HFFc6 (cell line): Measurements from ENCODE around the gene SYMPK. TPM values are rescaled to one million over a fixed set of nuclear protein-coding genes. Genes with fewer than 3 reads are reported as not detected.

ENCODE experiments used
- DNase-seq: peaks from one replicate; pipeline ENCODE4 v3.0.0-alpha.2; 2018
- H3K27ac Mint-ChIP-seq: 2 replicates; pipeline ENCODE4 v1.8.0; 2020; ENCODE audit warnings: mild to moderate bottlenecking, mixed read lengths
- H3K27me3 Mint-ChIP-seq: 2 replicates; pipeline ENCODE4 v1.8.0; 2021; ENCODE audit warnings: mild to moderate bottlenecking, moderate library complexity, mixed read lengths; ENCODE audit not compliant: insufficient read depth
- H3K36me3 Mint-ChIP-seq: 2 replicates; pipeline ENCODE4 v1.8.0; 2021; ENCODE audit warnings: low read depth, mixed read lengths
- H3K4me1 Mint-ChIP-seq: 2 replicates; pipeline ENCODE4 v1.8.0; 2020; ENCODE audit warnings: low read depth, mixed read lengths
- H3K4me3 Mint-ChIP-seq: 2 replicates; pipeline ENCODE4 v1.8.0; 2020; ENCODE audit warnings: mild to moderate bottlenecking, moderate library complexity, mixed read lengths
- H3K9me3 Mint-ChIP-seq: 2 replicates; pipeline ENCODE4 v1.8.0; 2020; ENCODE audit warnings: mild to moderate bottlenecking, mixed read lengths
- total RNA-seq, 6 experiments: library from RNA; stranded (reverse); fragmentation: NEBNext Ultra II Directional; extraction: Animal tissue kit (Norgen Biotek cat#: 25700); gene quantifications; 2 replicates in 1 of 6; 3 replicates in 5 of 6; pipeline ENCODE4 v1.2.3, GENCODE V29; 2021
- TF ChIP-seq, protein P1 (sequence below): fragments of 200-600 bp; sonication (generic); IDR thresholded peaks from 2 replicates; pipeline ENCODE4 v1.5.0; 2021; ENCODE audit warnings: antibody characterized with exemption, mild to moderate bottlenecking

The SYMPK gene
- total RNA-seq, 6 experiments from 2014 or later: 59.6 to 74.8 (median 66.0) TPM

DNA sequence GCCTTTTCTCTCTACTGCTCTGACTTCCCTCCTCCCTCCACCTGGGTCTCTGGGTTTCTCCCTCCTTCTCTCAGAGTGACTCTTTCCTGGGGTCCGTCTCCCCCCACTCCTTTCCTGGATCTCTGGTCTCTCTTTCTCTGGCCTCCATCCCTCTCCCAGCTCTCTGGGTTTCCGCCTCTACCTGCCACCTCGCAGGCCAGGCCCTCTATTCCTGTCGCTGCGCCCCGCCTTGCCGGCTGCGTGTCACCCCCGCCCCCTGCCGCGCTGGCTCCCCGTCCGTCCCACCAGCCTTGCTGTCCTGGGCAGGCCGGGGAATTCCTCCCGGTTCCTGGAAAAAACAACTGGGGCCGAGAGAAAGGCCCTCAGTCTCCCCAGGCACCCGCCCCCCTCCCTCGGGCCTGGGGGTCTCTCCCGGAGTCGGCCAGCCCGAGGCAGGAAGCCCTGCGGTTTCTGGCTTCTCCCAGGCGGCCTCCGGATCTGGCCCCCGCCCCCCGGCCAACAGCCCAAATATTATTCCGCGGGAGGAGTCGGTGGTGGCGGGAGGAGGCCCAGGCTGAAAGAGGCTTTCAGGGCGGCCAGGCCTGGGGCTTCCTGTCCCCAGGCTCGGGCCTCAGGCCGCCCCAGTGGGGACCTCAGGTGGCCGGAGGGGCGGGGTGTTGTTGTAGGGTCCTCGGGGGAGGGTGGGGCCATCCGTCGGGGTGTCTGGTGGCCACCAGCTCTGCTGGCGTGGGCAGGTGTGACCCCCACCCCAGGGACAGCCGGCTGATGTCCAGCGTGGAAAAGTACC, 13.7 kb upstream of the SYMPK start:
- no peak for DNase-seq
- Mint-ChIP-seq H3K4me1 (no peaks in the 10 kb centered on the region), H3K9me3 (no peaks in the 10 kb centered on the region), H3K4me3 (no peak overlapping the region), H3K27me3 (peaks cover 27% of the 10 kb centered on the region), H3K36me3 (no peaks in the 10 kb centered on the region), H3K27ac (no peak overlapping the region)
- TF ChIP-seq, protein P1, sequence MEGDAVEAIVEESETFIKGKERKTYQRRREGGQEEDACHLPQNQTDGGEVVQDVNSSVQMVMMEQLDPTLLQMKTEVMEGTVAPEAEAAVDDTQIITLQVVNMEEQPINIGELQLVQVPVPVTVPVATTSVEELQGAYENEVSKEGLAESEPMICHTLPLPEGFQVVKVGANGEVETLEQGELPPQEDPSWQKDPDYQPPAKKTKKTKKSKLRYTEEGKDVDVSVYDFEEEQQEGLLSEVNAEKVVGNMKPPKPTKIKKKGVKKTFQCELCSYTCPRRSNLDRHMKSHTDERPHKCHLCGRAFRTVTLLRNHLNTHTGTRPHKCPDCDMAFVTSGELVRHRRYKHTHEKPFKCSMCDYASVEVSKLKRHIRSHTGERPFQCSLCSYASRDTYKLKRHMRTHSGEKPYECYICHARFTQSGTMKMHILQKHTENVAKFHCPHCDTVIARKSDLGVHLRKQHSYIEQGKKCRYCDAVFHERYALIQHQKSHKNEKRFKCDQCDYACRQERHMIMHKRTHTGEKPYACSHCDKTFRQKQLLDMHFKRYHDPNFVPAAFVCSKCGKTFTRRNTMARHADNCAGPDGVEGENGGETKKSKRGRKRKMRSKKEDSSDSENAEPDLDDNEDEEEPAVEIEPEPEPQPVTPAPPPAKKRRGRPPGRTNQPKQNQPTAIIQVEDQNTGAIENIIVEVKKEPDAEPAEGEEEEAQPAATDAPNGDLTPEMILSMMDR: no peak

DNA sequence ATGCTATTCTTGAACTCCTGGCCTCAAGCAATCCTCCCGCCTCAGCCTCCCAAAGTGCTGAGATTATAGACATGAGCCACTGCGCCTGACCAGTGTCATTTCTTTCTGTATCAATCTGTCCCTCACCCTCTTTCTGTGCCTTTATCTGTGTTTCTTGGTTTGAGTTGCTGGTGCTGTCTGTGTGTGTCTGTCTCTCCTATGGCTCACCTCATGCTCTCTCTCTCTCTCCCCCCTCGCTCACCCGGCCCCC, 13.1 kb upstream of the SYMPK start:
- Mint-ChIP-seq H3K27me3 (peaks cover 29% of the 10 kb centered on the region), H3K9me3 (no peaks in the 10 kb centered on the region), H3K4me3 (no peak overlapping the region), H3K27ac (no peak overlapping the region), H3K36me3 (no peaks in the 10 kb centered on the region), H3K4me1 (no peaks in the 10 kb centered on the region)
- TF ChIP-seq, protein P1: no peak
- DNase-seq: no peak

DNA sequence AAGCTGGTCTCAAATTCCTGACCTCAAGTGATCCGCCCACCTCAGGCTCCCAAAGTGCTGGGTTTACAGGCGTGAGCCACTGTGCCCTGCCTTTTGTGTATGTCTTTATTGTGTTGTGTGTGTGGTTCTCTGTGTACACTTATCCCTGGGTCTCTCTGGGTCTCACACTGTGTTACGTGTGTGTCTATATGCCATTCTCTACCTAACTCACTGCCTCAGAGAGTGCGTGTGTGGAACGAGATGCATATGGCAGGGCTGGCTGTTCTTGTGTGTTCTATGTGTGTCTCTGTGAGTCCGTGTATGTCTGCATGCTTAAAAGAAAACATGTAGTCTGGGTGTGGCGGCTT, 11.6 kb upstream of the SYMPK start:
- no peak overlapping the region for H3K4me3 Mint-ChIP-seq
- no peaks in the 10 kb centered on the region for H3K4me1 Mint-ChIP-seq
- no peak for DNase-seq
- H3K27me3 Mint-ChIP-seq: peaks cover 27% of the 10 kb centered on the region
- no peaks in the 10 kb centered on the region for H3K36me3 Mint-ChIP-seq
- no peak overlapping the region for H3K27ac Mint-ChIP-seq
- TF ChIP-seq, protein P1: no peak
- no peaks in the 10 kb centered on the region for H3K9me3 Mint-ChIP-seq

DNA sequence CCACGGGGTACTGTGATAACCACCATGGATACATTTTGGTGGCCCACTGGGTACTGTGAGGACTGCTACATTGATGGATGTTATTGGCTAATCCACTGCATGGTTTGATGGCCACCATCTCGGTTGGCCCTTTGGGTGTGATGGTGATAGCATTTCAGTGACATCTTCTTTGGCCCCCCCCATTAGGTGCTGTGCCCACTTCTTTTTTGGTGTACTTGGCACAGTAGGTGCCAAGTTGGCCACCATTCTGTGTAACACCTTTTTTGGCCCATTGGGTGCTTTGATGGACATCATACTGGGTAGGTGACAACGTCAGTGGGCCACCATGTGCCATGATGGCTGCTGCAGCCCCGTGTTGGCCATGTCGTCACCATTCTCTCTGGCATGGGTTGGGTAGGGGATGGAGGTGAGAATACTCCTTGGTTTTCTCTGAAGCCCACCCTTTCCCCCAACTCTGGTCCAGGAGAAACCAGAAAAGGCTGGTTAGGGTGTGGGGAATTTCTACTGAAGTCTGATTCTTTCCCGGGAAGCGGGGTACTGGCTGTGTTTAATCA, 10.3 kb upstream of the SYMPK start:
- Mint-ChIP-seq H3K36me3 (no peaks in the 10 kb centered on the region), H3K9me3 (no peaks in the 10 kb centered on the region), H3K4me3 (no peak overlapping the region), H3K4me1 (no peaks in the 10 kb centered on the region), H3K27ac (no peak overlapping the region), H3K27me3 (peaks cover 27% of the 10 kb centered on the region)
- TF ChIP-seq, protein P1: no peak
- DNase-seq: no peak

DNA sequence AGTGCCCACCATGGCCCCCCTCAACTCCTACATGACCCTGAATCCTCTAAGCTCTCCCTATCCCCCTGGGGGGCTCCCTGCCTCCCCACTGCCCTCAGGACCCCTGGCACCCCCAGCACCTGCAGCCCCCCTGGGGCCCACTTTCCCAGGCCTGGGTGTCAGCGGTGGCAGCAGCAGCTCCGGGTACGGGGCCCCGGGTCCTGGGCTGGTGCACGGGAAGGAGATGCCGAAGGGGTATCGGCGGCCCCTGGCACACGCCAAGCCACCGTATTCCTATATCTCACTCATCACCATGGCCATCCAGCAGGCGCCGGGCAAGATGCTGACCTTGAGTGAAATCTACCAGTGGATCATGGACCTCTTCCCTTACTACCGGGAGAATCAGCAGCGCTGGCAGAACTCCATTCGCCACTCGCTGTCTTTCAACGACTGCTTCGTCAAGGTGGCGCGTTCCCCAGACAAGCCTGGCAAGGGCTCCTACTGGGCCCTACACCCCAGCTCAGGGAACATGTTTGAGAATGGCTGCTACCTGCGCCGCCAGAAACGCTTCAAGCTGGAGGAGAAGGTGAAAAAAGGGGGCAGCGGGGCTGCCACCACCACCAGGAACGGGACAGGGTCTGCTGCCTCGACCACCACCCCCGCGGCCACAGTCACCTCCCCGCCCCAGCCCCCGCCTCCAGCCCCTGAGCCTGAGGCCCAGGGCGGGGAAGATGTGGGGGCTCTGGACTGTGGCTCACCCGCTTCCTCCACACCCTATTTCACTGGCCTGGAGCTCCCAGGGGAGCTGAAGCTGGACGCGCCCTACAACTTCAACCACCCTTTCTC, 9.4 kb upstream of the SYMPK start:
- TF ChIP-seq, protein P1: no peak
- peaks cover 26% of the 10 kb centered on the region for H3K27me3 Mint-ChIP-seq
- no peaks in the 10 kb centered on the region for H3K9me3 Mint-ChIP-seq
- no peaks in the 10 kb centered on the region for H3K4me1 Mint-ChIP-seq
- H3K27ac Mint-ChIP-seq: no peak overlapping the region
- DNase-seq: no peak
- no peak overlapping the region for H3K4me3 Mint-ChIP-seq
- H3K36me3 Mint-ChIP-seq: no peaks in the 10 kb centered on the region
